C4-2B (cell line): Measurements from ENCODE around the gene PRPS2.

ENCODE experiments used
- ZFX ChIP-seq: fragments of 450-650 bp; IDR thresholded peaks from 2 replicates; pipeline ENCODE4 v1.6.1; 2017
- TF ChIP-seq, protein P1 (sequence below): fragments of 450-650 bp; conservative IDR thresholded peaks from 2 replicates; pipeline ENCODE4 v1.5.1; 2017; ENCODE audit warnings: mild to moderate bottlenecking

DNA sequence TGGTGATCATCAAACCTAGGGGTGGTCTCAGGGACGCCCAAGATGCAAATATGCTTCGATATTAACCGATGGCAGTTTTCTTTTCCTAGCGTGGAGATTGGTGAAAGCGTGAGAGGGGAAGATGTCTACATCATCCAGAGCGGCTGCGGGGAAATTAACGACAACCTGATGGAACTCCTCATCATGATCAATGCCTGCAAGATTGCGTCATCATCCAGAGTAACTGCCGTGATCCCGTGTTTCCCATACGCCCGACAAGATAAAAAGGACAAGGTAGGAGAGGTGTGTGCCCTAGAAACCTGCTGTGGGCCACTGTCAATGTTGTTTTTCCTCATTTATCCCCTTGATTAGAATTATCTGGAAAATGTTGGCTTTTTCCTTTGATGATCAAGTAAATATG lies 7.9 kb downstream of the PRPS2 start:
- TF ChIP-seq, protein P1, sequence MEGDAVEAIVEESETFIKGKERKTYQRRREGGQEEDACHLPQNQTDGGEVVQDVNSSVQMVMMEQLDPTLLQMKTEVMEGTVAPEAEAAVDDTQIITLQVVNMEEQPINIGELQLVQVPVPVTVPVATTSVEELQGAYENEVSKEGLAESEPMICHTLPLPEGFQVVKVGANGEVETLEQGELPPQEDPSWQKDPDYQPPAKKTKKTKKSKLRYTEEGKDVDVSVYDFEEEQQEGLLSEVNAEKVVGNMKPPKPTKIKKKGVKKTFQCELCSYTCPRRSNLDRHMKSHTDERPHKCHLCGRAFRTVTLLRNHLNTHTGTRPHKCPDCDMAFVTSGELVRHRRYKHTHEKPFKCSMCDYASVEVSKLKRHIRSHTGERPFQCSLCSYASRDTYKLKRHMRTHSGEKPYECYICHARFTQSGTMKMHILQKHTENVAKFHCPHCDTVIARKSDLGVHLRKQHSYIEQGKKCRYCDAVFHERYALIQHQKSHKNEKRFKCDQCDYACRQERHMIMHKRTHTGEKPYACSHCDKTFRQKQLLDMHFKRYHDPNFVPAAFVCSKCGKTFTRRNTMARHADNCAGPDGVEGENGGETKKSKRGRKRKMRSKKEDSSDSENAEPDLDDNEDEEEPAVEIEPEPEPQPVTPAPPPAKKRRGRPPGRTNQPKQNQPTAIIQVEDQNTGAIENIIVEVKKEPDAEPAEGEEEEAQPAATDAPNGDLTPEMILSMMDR: no peak
- no peak for TF ChIP-seq ZFX
